Amygdala (tissue), 56 donors: ENCODE measurements around the gene ZBTB42.
"Not testable (repeated sequence)": the region's sequence is repeated elsewhere in the genome, so short reads cannot be mapped to it uniquely, and the experiment has no call there.

Source experiments
- DNase-seq, 56 donors: peaks; one replicate each; lab custom pipeline; 2025; lab: John Stamatoyannopoulos, UW

ZBTB42 gene

DNA sequence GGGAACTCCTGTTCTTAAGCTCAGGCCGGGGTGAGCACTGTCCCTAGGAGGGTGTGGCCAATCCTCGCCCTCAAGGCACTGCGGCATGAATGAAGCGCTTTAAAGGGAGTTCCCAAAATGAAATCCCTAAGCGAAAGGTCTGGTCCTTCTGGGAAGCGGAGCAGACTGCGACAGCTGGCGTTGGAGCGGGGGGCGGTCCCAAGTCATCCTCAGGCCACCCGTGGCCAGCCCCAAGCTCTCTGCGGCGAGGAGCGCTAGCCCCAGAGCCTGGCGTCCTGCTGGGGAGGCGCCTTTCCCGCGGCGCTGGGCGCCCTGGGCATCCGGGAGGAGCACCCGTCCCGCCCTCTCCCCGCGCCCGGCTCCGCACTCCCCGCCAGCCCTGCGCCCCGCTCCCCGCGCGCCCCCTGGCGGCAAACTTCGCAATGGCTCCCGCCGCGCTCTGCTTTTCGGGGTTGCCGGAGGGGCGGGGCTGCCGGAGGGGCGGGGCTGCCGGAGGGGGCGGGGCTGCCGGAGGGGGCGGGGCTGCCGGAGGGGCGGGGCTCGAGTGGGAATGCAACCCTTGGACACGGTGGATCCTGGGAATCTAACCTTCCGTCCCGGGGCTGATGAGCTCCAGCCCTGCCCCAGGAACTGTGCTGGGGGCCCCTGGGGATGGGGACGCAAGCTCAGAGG lies 25.4 kb downstream of the ZBTB42 start:
- DNase-seq: peak in 55 of 56 donors; percentile 17 to 94 (median 80)

DNA sequence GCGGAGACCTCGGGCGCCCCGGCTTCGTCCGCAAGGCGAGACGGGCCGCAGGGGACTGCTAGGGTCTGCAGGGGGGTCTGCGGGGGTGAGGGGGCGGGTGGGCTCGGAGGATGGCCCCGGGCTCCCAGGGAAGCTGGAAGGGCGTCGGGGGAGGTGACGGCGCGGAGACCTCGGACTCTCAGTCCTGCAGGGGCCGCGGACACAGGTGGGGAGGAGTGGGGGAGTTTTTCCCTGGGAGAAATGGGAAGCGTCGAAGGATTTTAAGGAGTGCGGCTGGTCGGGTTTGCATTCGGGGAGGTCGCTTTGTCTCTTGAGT lies 25.9 kb downstream of the ZBTB42 start:
- no peak for DNase-seq

DNA sequence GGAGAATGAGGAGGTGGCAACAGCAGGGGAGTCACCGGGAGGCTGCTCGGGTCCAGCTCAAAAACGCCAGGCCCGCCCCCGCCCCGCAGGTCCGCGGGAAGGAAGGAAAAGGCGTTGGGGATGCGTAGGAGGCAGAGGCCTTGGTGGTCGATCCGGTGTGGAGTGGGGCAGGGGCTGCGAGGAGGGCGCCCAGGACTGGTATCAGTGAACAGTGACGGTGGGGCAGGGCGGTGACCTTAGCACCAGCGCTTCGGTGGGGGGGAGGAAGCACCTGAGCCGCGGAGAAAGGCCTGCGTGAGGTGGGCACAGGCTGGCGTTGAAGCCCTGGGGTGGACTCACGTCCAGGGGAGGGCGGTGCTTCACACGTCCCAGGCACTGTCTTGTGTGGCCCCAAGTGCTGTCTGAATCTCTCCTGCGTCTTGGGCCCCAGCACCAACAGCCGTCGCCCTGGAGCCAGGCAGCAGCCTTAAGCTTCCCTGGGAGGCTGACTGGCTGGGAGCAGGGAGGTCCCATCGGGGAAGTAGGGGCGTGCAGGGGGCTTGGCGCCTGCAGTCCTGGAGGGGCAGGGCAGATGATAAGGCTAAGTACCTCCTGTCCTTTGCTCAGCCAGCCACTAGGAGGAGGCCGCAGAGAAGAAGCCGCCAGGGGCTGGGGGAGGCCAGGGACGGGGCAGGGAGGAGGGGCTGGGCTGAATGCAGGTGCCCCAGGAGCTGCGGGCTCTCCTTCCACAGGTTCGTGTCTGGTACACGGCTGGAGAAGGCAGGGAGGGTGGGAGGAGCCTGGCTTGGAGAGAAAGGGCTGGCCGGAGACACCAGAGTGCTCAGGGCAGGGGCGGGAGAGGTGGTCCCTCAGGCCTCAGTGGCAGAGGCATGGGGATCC lies 26.5 kb downstream of the ZBTB42 start:
- peak in 1 of 56 donors; percentile 7 for DNase-seq

DNA sequence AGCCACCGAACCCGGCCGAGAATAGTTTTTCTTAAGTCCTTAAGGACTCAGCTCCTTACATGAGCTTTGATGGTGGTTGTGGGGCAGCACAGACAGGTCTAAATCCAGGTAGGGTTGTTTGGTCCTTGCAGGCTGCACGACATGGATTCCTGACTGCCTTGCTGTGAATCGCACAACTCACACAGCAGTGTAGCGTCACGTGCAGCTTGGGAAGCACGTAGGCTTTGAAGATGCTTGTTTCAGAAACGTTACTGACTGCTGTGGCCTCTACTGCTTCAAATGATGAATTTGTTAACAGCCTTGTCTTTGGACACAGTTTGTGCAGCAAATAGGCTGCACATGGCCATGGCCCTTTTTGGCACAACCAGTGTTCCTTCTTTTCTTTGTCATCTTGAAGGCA lies 29.9 kb downstream of the ZBTB42 start:
- DNase-seq: no peak

DNA sequence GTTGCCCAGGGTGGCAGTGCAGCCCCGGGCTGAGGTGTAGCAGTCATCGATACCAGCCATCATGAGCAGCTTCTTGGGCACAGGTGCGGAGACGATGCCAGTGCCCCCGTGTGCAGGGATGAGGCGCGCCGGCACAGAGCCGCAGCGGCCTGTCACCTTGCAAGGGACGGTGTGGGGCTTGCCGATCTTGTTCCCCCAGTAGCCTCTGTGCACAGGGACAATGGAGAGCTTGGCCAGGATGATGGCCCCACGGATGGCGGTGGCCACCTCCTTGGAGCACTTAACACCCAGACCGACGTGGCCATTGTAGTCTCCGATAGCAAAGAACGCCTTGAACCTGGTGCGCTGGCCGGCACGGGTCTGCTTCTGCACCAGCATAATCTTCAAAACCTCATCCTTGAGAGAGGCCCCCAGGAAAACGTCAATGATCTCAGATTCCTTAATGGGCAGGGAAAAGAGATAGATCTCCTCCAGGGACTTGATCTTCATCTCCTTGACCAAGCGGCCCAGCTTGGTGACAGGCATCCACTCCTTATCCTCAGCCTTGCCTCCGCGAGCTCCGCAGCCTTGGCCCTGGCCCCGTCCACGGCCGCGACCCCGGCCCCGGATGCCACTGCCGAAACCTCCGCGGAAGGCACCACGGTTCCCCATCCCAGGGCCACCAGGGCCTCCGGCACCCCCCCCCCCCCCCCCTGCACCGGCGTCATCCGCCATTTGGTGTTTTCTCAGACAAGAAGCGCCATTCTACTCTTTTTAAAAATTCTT lies 35.5 kb downstream of the ZBTB42 start:
- not testable (repeated sequence) for DNase-seq

DNA sequence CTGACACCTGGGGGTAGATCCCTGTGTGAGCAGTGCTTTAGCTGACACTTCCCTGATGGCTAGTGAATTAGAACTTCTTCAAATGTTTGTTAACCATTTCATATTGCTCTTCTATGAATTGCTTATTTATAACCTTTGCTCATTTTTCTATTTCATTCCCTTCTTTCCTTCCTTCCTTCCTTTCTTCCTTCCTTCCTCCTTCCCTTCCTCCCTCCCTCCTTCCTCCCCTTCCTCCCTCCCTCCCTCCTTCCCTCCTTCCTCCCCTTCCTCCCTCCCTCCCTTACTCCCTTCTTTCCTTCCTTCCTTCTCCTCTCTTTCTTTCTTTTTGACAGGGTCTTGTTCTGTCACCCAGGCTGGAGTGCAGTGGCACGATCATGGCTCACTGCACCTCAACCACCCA lies 40.8 kb downstream of the ZBTB42 start:
- no peak for DNase-seq

DNA sequence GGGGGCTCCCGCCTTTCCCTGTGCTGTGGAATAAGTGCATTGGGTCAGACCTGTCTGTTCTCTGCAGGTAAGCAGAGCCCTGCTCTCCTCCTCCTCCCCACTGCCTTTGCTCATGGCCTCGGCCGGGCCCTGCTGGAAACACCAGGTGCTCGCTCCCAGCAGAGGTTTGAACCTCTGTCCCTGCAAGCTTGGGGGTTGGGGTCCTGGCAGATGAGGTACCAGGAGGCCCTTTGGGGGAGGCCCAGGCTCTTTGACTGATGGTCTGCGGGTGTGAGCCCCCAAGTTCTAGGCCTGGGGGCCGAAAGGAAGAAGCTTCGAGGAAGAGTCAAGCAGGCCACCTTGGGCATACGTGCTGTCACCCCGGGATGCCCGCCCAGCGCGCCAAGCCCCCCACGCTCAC lies 42.1 kb downstream of the ZBTB42 start:
- DNase-seq: no peak

DNA sequence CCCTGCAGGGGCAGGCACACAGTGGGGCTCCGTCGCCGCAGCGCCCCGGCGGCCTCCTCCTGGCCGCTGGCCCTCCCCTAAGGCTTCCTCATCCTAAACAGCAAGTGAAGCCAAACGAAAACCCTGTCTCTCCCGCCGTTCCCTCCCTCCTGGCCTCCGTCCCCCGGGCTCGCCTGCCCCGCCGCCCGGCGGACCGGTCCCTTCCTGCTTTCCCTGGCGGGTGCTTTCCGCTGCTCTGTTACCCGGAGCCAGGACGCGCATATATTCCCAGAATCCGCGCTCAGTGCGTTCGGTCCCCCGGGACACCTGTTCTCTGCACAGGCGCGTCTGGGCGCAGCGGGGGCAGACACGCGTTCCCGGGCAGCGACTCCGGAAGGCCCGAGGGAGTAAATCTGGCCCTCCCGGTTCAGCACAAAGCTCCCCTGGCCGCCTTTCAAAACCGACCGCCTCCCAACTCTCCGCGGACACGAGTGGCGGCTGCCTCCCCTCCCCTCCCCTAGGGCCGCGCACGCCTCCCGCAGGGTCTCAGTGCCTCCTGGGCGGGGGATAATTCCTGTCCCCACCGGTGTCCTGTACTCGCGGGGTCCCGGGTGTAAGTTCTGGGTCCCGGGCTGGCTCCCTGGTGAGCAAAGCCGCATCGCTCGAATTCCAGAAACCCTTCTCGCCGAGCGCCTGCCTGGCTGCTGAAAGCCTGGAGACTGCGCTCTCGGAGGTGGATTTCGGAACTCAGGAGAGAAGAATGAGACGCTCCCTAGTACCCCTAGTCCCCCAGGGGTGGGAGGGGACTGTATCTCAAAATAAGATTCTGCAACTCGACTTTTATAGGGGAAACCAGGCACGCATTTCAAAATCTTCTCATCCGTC lies 42.8 kb downstream of the ZBTB42 start:
- DNase-seq: peak in 4 of 56 donors; percentile 5 to 34 (median 22)

DNA sequence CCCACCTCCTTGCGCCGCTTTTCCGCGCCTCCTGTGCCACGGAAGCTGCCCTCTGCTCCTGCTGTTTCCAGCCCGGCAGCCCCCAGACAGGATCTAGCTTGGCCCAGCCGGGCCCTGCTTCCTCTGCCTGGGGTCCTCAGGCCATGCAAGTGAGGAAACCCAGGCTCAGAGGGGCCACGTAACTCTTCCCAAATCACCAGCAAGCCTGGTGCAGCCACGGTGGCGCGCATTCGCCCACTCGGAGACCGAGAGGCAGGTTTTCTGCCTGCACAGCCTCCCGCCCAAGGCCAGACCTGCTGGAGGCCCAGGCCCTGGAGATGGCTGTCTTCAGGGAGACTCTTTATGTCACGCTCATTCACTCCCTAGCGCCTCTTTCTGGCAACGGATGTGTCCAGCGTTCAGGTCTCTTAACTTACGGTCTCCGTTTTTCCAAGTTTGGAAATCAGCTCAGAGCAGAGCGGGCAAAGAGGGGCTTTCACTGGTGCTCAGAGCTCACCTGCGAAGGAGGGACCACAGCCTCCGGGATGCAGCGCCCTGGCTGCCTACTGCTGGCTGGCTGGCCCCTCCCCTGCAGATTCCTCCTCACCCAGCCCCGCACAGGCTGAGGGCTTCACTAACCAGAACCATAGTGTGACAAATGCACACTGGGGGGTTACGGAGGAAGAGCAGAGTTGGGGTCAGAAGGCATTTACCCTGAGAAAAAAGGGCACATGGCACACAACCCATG lies 43.6 kb downstream of the ZBTB42 start:
- no peak for DNase-seq

DNA sequence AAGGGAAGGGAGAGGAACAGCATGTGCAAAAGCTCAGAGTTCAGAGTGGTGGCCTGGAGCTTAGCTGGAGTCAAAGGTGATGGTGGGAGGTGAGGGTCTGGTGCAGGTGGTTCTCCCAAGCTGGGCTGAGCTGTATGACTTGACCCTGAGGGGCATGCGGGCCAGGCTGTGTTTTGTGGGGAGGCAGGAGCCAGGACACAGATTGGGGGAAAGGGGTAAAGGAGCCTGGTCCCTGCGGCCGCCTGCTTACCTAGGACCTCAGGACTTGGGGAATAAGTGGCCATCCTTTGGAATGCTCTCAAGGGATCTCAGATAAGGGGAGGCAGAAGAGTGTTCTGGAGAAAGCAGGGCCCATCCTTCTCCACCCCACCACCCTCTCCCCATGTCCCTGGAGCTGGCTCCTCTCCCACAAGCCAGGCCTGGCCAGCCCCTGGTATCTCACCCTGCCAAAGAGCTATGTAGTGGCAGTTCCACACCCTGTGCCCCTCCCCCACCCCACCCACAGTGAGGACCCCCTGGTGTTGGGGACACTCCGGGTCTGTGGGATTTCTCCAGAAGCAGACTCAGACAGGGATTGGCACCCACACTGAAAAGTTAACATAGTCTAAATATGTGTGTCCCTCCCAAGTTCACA lies 44.2 kb downstream of the ZBTB42 start:
- no peak for DNase-seq

DNA sequence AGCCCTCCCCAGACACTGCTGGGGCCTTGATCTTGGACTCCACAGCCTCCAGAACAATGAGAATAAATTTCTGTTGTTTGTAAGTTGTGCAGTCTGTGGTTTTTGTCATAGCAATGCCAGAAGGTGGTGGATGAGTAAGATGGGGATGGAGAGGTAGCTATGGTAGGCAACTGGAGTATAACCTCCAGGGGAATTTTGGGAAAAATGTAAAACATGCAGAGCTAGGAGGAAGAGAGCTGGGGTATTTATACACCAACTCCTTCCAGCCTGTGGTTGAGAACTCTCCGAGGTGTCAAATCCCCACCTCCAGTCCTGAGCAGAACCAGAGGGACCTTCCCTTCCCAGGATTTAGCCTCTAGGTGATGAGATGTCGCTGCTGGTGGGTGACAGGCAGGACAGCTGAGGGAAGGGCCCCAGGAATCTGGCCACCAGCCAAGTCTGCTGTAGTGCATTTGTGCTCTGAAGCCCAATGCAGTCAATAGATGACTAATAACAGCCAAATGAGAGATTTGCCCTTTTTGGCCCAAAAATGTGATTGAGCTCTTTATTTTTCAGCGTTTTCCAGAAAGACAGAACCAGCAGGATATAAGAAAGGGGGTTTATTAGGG lies 45.0 kb downstream of the ZBTB42 start:
- DNase-seq: no peak

DNA sequence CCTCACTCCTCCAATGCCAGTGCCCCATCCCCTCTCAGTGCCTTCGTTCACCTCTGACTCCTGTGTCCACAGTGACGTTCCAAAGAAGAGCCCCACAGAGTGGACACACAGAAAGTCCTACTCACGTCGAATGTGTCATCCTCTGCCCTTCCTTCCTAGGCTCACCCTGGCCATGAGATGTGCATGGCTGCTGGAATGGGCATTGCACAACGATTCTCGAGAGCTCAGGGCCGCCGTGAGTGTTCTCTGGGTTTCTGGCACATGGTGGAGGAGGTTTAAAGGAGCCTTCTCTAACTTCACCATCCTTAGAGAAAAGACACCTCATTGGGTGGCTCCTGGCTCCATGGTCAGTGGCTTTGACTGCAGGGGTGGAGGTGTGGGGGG lies 51.4 kb downstream of the ZBTB42 start:
- DNase-seq: no peak
